ENCODE data around the gene WDFY4.

WDFY4 gene

GRCh38 chr10:49008505-49009198 lies 324.0 kb downstream of the WDFY4 start:
- no peak for DNase-seq

DNA sequence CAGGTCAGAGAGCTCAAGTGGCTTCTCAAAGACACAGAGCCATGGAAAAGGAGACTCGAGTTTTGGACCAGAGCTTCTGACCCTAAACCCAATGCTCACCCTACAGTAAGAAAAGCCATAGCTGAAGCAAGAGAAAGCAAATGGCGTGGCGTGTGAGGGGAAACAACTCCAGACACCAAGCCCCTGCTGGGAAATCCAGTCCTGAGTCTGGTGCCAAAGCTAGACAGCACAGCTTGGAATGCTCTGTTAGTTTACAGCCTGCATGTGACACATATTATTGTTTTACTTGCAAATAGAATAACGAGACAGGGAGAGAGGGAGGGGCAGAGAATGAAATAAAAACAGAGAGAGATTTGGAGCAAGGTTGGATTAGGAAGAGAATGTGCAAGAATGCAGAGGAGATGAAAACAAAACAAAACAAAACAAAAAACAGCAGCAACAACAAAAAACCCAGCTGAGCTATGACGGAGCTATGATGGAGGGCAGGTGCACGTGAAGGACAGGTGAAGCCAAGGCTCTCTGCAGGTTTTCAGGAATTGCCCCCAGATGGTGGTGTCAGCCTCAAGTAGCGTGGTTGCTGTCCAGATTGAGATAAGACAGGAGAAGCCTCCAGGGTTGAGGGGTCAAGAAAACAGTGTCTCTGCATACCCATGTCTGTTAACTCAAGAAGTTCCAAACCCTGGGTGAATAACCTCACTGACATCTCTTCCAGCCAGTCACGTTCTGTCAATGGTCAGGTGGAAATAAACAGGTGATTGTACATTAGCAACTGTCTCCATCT lies 324.7 kb downstream of the WDFY4 start:
- DNase-seq: no peak
- in situ Hi-C loops (cut with MboI; ENCODE audit: low pct_unique_long_range_greater_than_20kb, low sequenced_read_pairs): no loop called here

More at GRCh38 chr10:49008505-49009198, 324.0 kb downstream of the WDFY4 start:
- in situ Hi-C loops (cut with MboI; ENCODE audit: low pct_unique_long_range_greater_than_20kb, low sequenced_read_pairs): no loop called here

GRCh38 chr10:49010295-49010694 lies 325.6 kb downstream of the WDFY4 start:
- in situ Hi-C loops (cut with MboI; ENCODE audit: low pct_unique_long_range_greater_than_20kb, low sequenced_read_pairs): no loop called here
- DNase-seq: peak; percentile 2

- in situ Hi-C loops (cut with MboI; ENCODE audit: low pct_unique_long_range_greater_than_20kb, low sequenced_read_pairs): no loop called here
- DNase-seq: no peak
These were observed 326.2 kb downstream of the WDFY4 start for GRCh38 chr10:49010865-49011264.

DNA sequence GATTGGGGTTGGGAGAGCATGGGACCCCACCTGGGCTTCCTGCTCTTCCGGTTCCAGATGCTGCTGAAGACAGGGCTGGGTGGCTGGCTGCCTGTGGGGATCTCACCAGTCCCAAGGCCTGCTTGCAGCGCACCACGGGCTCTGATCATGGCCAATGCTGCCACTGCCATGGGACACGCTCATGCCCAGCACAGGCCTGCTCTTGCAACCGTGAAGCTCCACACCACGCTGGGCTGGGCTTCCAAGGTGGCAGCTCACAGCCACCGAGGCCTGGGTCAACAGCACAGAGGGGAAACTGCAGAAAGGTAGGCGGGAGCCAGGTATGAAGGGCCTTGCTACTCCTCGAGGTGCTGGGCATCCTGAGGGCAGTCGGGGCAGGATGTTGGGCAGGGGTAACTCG lies 327.1 kb downstream of the WDFY4 start:
- in situ Hi-C loops (cut with MboI; ENCODE audit: low pct_unique_long_range_greater_than_20kb, low sequenced_read_pairs): no loop called here
- DNase-seq: no peak

GRCh38 chr10:49012603-49013002 lies 327.9 kb downstream of the WDFY4 start:
- in situ Hi-C loops (cut with MboI; ENCODE audit: low pct_unique_long_range_greater_than_20kb, low sequenced_read_pairs): no loop called here
- no peak for DNase-seq

- no peak for DNase-seq
- in situ Hi-C loops (cut with MboI; ENCODE audit: low pct_unique_long_range_greater_than_20kb, low sequenced_read_pairs): no loop called here
These were observed 331.0 kb downstream of the WDFY4 start for GRCh38 chr10:49015700-49016099.

- DNase-seq: no peak
- in situ Hi-C loops (cut with MboI; ENCODE audit: low pct_unique_long_range_greater_than_20kb, low sequenced_read_pairs): no loop called here
These were observed 337.0 kb downstream of the WDFY4 start for GRCh38 chr10:49021685-49022084.

GRCh38 chr10:49023071-49023470 lies 338.4 kb downstream of the WDFY4 start:
- in situ Hi-C loops (cut with MboI; ENCODE audit: low pct_unique_long_range_greater_than_20kb, low sequenced_read_pairs): no loop called here
- DNase-seq: no peak

DNA sequence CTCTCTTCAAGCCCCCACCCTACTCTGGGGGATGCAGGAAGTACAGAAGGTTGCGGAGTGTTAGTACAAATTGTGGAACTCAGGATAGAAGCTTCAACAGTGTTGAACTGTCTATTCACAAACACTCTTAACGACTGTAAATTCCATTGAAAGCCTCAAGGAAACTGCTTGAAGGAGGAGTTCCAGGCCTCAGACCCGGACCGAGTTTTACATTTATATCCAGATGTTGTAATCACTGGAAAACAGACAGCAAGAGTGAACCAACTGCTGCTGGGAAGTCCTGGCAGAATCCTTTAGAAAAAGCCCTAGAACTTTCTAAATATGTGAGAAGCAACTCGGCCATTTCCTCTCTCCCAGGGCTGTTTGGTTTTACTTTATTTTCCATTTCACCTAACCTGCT lies 339.1 kb downstream of the WDFY4 start:
- in situ Hi-C loops (cut with MboI; ENCODE audit: low pct_unique_long_range_greater_than_20kb, low sequenced_read_pairs): no loop called here
- DNase-seq: no peak

DNA sequence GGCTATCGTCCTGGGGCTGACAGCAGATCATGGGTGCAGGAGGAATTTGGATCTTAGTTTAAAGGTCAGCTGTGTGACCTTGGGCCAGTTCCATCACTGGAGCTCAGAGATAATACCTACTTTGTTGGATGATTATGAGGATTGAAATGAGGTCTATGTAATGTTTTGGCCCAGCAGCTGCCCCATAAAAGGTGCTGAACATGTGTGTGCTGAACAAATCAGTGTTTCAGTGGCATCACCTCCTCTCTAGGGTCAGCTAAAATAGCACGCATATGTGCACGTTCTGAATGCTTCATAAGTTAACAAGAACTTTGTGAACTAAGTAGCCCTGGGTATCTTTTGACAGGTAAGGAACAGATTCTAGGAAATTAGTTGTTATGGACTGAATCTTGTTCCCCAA lies 339.8 kb downstream of the WDFY4 start:
- no peak for DNase-seq
- in situ Hi-C loops (cut with MboI; ENCODE audit: low pct_unique_long_range_greater_than_20kb, low sequenced_read_pairs): no loop called here

DNA sequence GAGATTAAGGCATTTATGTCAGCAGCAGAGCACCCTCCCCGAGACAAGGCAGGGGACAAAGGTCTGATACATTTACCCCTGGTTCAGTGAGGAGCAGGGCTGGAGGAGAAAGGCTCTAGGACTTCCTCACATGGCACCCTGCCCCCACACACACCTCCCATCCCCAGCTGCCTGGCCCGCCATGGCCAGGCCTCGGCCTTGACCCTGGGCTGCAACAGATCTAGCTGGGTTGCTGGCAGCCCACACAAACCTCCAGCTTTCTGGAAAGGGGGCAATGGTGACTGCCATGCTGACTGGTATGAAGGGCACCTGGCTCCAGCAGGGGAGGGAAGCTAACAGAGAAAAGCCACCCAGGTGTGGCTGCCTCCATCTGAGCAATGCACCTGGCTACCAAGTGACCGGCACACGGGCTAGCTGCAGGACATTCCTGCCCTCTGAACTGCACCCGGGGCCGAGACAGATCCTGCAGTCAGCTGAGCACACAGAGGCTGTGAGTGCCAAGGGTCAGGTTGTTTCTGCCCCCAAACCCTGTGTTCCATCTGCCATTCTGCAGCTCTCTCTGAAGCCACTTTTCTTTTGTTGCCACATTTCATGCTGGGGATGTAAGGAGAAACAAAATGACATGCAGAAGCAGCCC lies 340.8 kb downstream of the WDFY4 start:
- in situ Hi-C loops (cut with MboI; ENCODE audit: low pct_unique_long_range_greater_than_20kb, low sequenced_read_pairs): no loop called here
- DNase-seq: no peak

GRCh38 chr10:49028639-49029038 lies 344.0 kb downstream of the WDFY4 start:
- in situ Hi-C loops (cut with MboI; ENCODE audit: low pct_unique_long_range_greater_than_20kb, low sequenced_read_pairs): no loop called here
- no peak for DNase-seq

DNA sequence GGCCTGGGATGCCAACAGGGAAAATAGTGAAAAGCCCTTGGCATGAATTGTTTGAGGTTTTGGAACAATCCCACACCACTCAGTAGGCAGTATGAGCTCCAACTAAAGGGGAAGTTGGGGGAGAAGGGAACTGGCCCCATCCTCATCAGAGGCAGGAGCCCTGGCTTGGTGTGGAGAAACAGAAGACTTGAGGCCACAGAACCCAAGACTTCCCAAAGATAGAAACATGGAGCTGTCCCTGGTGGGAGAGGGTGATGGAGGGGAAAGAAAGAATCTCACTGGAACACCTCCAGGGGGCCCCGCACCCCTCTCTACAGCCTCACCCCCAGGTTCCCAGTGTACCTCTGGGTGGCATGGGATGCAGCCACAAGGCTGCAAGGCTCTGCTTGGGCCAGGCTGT lies 345.0 kb downstream of the WDFY4 start:
- in situ Hi-C loops (cut with MboI; ENCODE audit: low pct_unique_long_range_greater_than_20kb, low sequenced_read_pairs): no loop called here
- DNase-seq: no peak
